SK-N-MC (cell line): ENCODE data around the gene AP3D1.

ENCODE experiments used
- DNase-seq: peaks from one replicate; pipeline ENCODE4 v3.0.0-alpha.2; 2011; ENCODE audit warnings: low read depth, low spot score
- H3K27ac ChIP-seq: fragments of 200-600 bp; sonication (generic); 2 replicates; pipeline ENCODE4 v1.5.1; 2016; ENCODE audit warnings: mixed run types
- H3K36me3 ChIP-seq: fragments of 200-600 bp; sonication (generic); 2 replicates; pipeline ENCODE4 v1.6.1; 2017; ENCODE audit warnings: antibody characterized with exemption, low read length, mixed read lengths; ENCODE audit not compliant: insufficient read depth
- H3K4me3 ChIP-seq: fragments of 200-600 bp; sonication (generic); 2 replicates; pipeline ENCODE4 v1.5.1; 2016
- H3K9ac ChIP-seq: fragments of 200-600 bp; sonication (generic); 2 replicates; pipeline ENCODE4 v1.8.0; 2017; ENCODE audit warnings: mixed run types, mixed read lengths; ENCODE audit not compliant: insufficient read length
- H3K9me3 ChIP-seq: fragments of 200-600 bp; sonication (generic); 2 replicates; pipeline ENCODE4 v1.6.1; 2017; ENCODE audit warnings: low read depth, mild to moderate bottlenecking, antibody characterized with exemption, low read length, moderate library complexity, mixed read lengths
- EZH2 ChIP-seq: fragments of 200-600 bp; sonication (generic); IDR thresholded peaks from one replicate; pipeline ENCODE4 v1.6.1; 2017; ENCODE audit warnings: antibody characterized with exemption
- FOXP2 ChIP-seq: optimal IDR thresholded peaks from 2 replicates; pipeline ENCODE3; 2011; ENCODE audit warnings: mild to moderate bottlenecking, moderate library complexity; ENCODE audit not compliant: insufficient read depth; ENCODE audit errors: extremely low read length, control extremely low read depth
- POLR2AphosphoS5 ChIP-seq: IDR thresholded peaks from 2 replicates; pipeline ENCODE4 v1.6.1; 2012; ENCODE audit warnings: mild to moderate bottlenecking, low read depth, low read length, borderline replicate concordance

The AP3D1 gene

GRCh38 chr19:2126879-2127518 lies 24.4 kb downstream of the AP3D1 start:
- Histone ChIP-seq H3K27ac (0 out of 2 replicates have a peak overlapping the region, but pooled peaks have one; percentile 42), H3K36me3 (peaks cover 38% of the 10 kb centered on the region; the same call in 1 of the 2 replicates), H3K9ac (no peak overlapping the region), H3K9me3 (no peaks in the 10 kb centered on the region), H3K4me3 (no peak overlapping the region)
- no peak for TF ChIP-seq FOXP2
- TF ChIP-seq EZH2, result no peak
- TF ChIP-seq POLR2AphosphoS5, result no peak
- DNase-seq, result no peak

GRCh38 chr19:2123682-2124387 lies 27.5 kb downstream of the AP3D1 start:
- no peak for TF ChIP-seq EZH2
- TF ChIP-seq POLR2AphosphoS5, result no peak
- no peak for TF ChIP-seq FOXP2

GRCh38 chr19:2122982-2123381 lies 28.4 kb downstream of the AP3D1 start:
- Histone ChIP-seq H3K36me3 (peaks cover 69% of the 10 kb centered on the region; the same call in 1 of the 2 replicates), H3K4me3 (no peak overlapping the region), H3K9me3 (no peaks in the 10 kb centered on the region), H3K27ac (no peak overlapping the region), H3K9ac (no peak overlapping the region)
- TF ChIP-seq EZH2, result no peak
- no peak for TF ChIP-seq POLR2AphosphoS5
- no peak for TF ChIP-seq FOXP2
- DNase-seq, result no peak

More at GRCh38 chr19:2123682-2124387, 27.5 kb downstream of the AP3D1 start:
- no peak overlapping the region for H3K9ac ChIP-seq
- no peak for DNase-seq
- no peak overlapping the region for H3K4me3 ChIP-seq
- no peak overlapping the region for H3K27ac ChIP-seq
- no peaks in the 10 kb centered on the region for H3K9me3 ChIP-seq
- H3K36me3 ChIP-seq, result peaks cover 60% of the 10 kb centered on the region; the same call in 1 of the 2 replicates

- Histone ChIP-seq H3K9me3 (no peaks in the 10 kb centered on the region), H3K9ac (no peak overlapping the region), H3K27ac (no peak overlapping the region), H3K36me3 (peaks cover 71% of the 10 kb centered on the region; the same call in 1 of the 2 replicates), H3K4me3 (no peak overlapping the region)
- no peak for TF ChIP-seq EZH2
- TF ChIP-seq FOXP2, result no peak
- DNase-seq, result no peak
Measured at GRCh38 chr19:2122251-2122650, 29.1 kb downstream of the AP3D1 start.

GRCh38 chr19:2121416-2122051 lies 29.8 kb downstream of the AP3D1 start:
- no peak for DNase-seq
- no peak overlapping the region for H3K27ac ChIP-seq
- H3K9ac ChIP-seq, result no peak overlapping the region
- no peak for TF ChIP-seq POLR2AphosphoS5
- no peak for TF ChIP-seq FOXP2
- TF ChIP-seq EZH2, result no peak
- H3K36me3 ChIP-seq, result peaks cover 71% of the 10 kb centered on the region; the same call in 1 of the 2 replicates
- H3K4me3 ChIP-seq, result no peak overlapping the region
- no peaks in the 10 kb centered on the region for H3K9me3 ChIP-seq

- H3K9ac ChIP-seq, result no peak overlapping the region
- H3K9me3 ChIP-seq, result no peaks in the 10 kb centered on the region
- no peak for DNase-seq
- peaks cover 75% of the 10 kb centered on the region; the same call in 1 of the 2 replicates for H3K36me3 ChIP-seq
- no peak for TF ChIP-seq POLR2AphosphoS5
- TF ChIP-seq FOXP2, result no peak
- no peak for TF ChIP-seq EZH2
- H3K4me3 ChIP-seq, result no peak overlapping the region
- H3K27ac ChIP-seq, result no peak overlapping the region
Measured at GRCh38 chr19:2120821-2121220, 30.5 kb downstream of the AP3D1 start.

- DNase-seq, result no peak
Measured at GRCh38 chr19:2119921-2120785, 31.2 kb downstream of the AP3D1 start.

More at GRCh38 chr19:2119921-2120785, 31.2 kb downstream of the AP3D1 start:
- TF ChIP-seq EZH2 (no peak), FOXP2 (no peak), POLR2AphosphoS5 (no peak)
- H3K9me3 ChIP-seq, result no peaks in the 10 kb centered on the region
- H3K36me3 ChIP-seq, result peaks cover 78% of the 10 kb centered on the region; the same call in 1 of the 2 replicates
- H3K9ac ChIP-seq, result no peak overlapping the region
- no peak overlapping the region for H3K27ac ChIP-seq
- H3K4me3 ChIP-seq, result no peak overlapping the region
